ENCODE measurements around the gene NKAIN1. TPM values are rescaled to one million over a fixed set of nuclear protein-coding genes. Genes with fewer than 3 reads are reported as not detected.

NKAIN1 gene
- total RNA-seq, 5 donors from 2014 or later (not counting 1 experiment from before 2014, with no cell fraction given): 0.13 TPM; not detected in 4

- no peaks in the 10 kb centered on the region for H3K4me1 ChIP-seq (ENCODE audit: control insufficient read depth in 1 of 2, extremely low read depth in 1 of 2, insufficient read depth in 2 of 2, low read length in 2 of 2)
- no peak overlapping the region for H3K27ac ChIP-seq (ENCODE audit: low read length)
- no peak overlapping the region for H3K4me3 ChIP-seq (ENCODE audit: control insufficient read depth in 1 of 2, extremely low read depth in 1 of 2, low read length in 1 of 2)
- no peak for DNase-seq
- peaks cover 0 to 4% of the 10 kb centered on the region in 2 experiments for H3K27me3 ChIP-seq (replicated peaks in 1 of 2; ENCODE audit: control insufficient read depth in 2 of 2, extremely low read depth in 1 of 2, insufficient read depth in 2 of 2, low read length in 1 of 2)
- no peaks in the 10 kb centered on the region for H3K36me3 ChIP-seq (ENCODE audit: control insufficient read depth in 2 of 2, extremely low read depth in 1 of 2, insufficient read depth in 1 of 2, low read length in 1 of 2)
- Mint-ChIP-seq H3K27ac (no peak overlapping the region), H3K36me3 (peaks cover 6% of the 10 kb centered on the region), H3K27me3 (peaks cover 13 to 15% of the 10 kb centered on the region in 2 donors), H3K4me3 (no peak overlapping the region), H3K4me1 (no peaks in the 10 kb centered on the region), H3K9me3 (peaks cover 0 to 12% (median 10%) of the 10 kb centered on the region in 3 donors)
- 60% methylated on average over 2 of the region's 5 CpGs for WGBS (ENCODE audit: insufficient coverage)
- CTCF ChIA-PET: no interaction called here
- H3K9me3 ChIP-seq: no peaks in the 10 kb centered on the region
- POLR2A ChIA-PET: no interaction called here
- no peak for ATAC-seq (replicated peaks in 1 of 4)
Observed at GRCh38 chr1:31207569-31207968, 32.1 kb downstream of the NKAIN1 start.

- Mint-ChIP-seq H3K9me3 (peaks cover 0 to 9% (median 8%) of the 10 kb centered on the region in 3 donors), H3K4me3 (no peak overlapping the region), H3K36me3 (peaks cover 6% of the 10 kb centered on the region), H3K27ac (no peak overlapping the region), H3K4me1 (no peaks in the 10 kb centered on the region), H3K27me3 (peaks cover 13 to 15% of the 10 kb centered on the region in 2 donors)
- ChIA-PET POLR2A (no interaction called here), CTCF (no interaction called here)
- DNase-seq (no peak), ATAC-seq (replicated peaks in 1 of 4) (no peak)
- no peaks in the 10 kb centered on the region for H3K4me1 ChIP-seq (ENCODE audit: control insufficient read depth in 1 of 2, extremely low read depth in 1 of 2, insufficient read depth in 2 of 2, low read length in 2 of 2)
- H3K9me3 ChIP-seq: no peaks in the 10 kb centered on the region
- WGBS (ENCODE audit: insufficient coverage): 67% methylated on average over 1 of the region's 3 CpGs
- H3K27me3 ChIP-seq (replicated peaks in 1 of 2; ENCODE audit: control insufficient read depth in 2 of 2, extremely low read depth in 1 of 2, insufficient read depth in 2 of 2, low read length in 1 of 2): peaks cover 0 to 4% of the 10 kb centered on the region in 2 experiments
- no peak overlapping the region for H3K4me3 ChIP-seq (ENCODE audit: control insufficient read depth in 1 of 2, extremely low read depth in 1 of 2, low read length in 1 of 2)
- H3K36me3 ChIP-seq (ENCODE audit: control insufficient read depth in 2 of 2, extremely low read depth in 1 of 2, insufficient read depth in 1 of 2, low read length in 1 of 2): no peaks in the 10 kb centered on the region
- H3K27ac ChIP-seq (ENCODE audit: low read length): no peak overlapping the region
Observed at GRCh38 chr1:31207046-31207445, 32.6 kb downstream of the NKAIN1 start.

GRCh38 chr1:31203215-31203614 lies 36.5 kb downstream of the NKAIN1 start:
- no peak for ATAC-seq (replicated peaks in 1 of 4)
- H3K4me1 Mint-ChIP-seq: no peaks in the 10 kb centered on the region
- no peaks in the 10 kb centered on the region for H3K9me3 Mint-ChIP-seq
- WGBS (ENCODE audit: insufficient coverage): no CpG with 5 or more reads among the region's 10 CpGs
- POLR2A ChIA-PET: no interaction called here
- no peak for DNase-seq
- no peak overlapping the region for H3K4me3 Mint-ChIP-seq
- H3K27me3 Mint-ChIP-seq: peaks cover under 1 to 7% of the 10 kb centered on the region in 2 donors
- Histone ChIP-seq H3K36me3 (ENCODE audit: control insufficient read depth in 2 of 2, extremely low read depth in 1 of 2, insufficient read depth in 1 of 2, low read length in 1 of 2) (no peaks in the 10 kb centered on the region), H3K4me1 (ENCODE audit: control insufficient read depth in 1 of 2, extremely low read depth in 1 of 2, insufficient read depth in 2 of 2, low read length in 2 of 2) (no peaks in the 10 kb centered on the region), H3K4me3 (ENCODE audit: control insufficient read depth in 1 of 2, extremely low read depth in 1 of 2, low read length in 1 of 2) (no peak overlapping the region), H3K27ac (ENCODE audit: low read length) (no peak overlapping the region), H3K27me3 (replicated peaks in 1 of 2; ENCODE audit: control insufficient read depth in 2 of 2, extremely low read depth in 1 of 2, insufficient read depth in 2 of 2, low read length in 1 of 2) (peaks cover 0 to 18% of the 10 kb centered on the region in 2 experiments), H3K9me3 (no peaks in the 10 kb centered on the region)
- H3K36me3 Mint-ChIP-seq: no peaks in the 10 kb centered on the region
- H3K27ac Mint-ChIP-seq: no peak overlapping the region
- CTCF ChIA-PET: interaction anchor here in 1 of 2 donors (0.6 kb wide), 1 partner anchor 305 kb away, joined by 3 read pairs; no protein-coding TSS in a partner anchor

GRCh38 chr1:31201931-31202360 lies 37.7 kb downstream of the NKAIN1 start:
- CTCF ChIA-PET: no interaction called here
- DNase-seq: no peak
- H3K9me3 ChIP-seq: no peaks in the 10 kb centered on the region
- H3K27me3 ChIP-seq (replicated peaks in 1 of 2; ENCODE audit: control insufficient read depth in 2 of 2, extremely low read depth in 1 of 2, insufficient read depth in 2 of 2, low read length in 1 of 2): peaks cover 0 to 16% of the 10 kb centered on the region in 2 experiments
- peaks cover 0 to 3% of the 10 kb centered on the region in 2 donors for H3K27me3 Mint-ChIP-seq
- H3K4me3 ChIP-seq (ENCODE audit: control insufficient read depth in 1 of 2, extremely low read depth in 1 of 2, low read length in 1 of 2): no peak overlapping the region
- H3K36me3 ChIP-seq (ENCODE audit: control insufficient read depth in 2 of 2, extremely low read depth in 1 of 2, insufficient read depth in 1 of 2, low read length in 1 of 2): no peaks in the 10 kb centered on the region
- H3K27ac ChIP-seq (ENCODE audit: low read length): no peak overlapping the region
- H3K4me1 ChIP-seq (ENCODE audit: control insufficient read depth in 1 of 2, extremely low read depth in 1 of 2, insufficient read depth in 2 of 2, low read length in 2 of 2): no peaks in the 10 kb centered on the region
- POLR2A ChIA-PET: no interaction called here
- no peak overlapping the region for H3K4me3 Mint-ChIP-seq
- ATAC-seq (replicated peaks in 1 of 4): no peak
- H3K27ac Mint-ChIP-seq: no peak overlapping the region
- no peaks in the 10 kb centered on the region for H3K4me1 Mint-ChIP-seq
- H3K9me3 Mint-ChIP-seq: no peaks in the 10 kb centered on the region
- H3K36me3 Mint-ChIP-seq: no peaks in the 10 kb centered on the region
- 73% methylated on average over 1 of the region's 5 CpGs for WGBS (ENCODE audit: insufficient coverage)

GRCh38 chr1:31199949-31200348 lies 39.7 kb downstream of the NKAIN1 start:
- CTCF ChIA-PET: no interaction called here
- H3K4me1 ChIP-seq (ENCODE audit: control insufficient read depth in 1 of 2, extremely low read depth in 1 of 2, insufficient read depth in 2 of 2, low read length in 2 of 2): no peaks in the 10 kb centered on the region
- no peak overlapping the region for H3K27ac Mint-ChIP-seq

GRCh38 chr1:31199236-31199790 lies 40.4 kb downstream of the NKAIN1 start:
- Mint-ChIP-seq H3K27ac (no peak overlapping the region), H3K36me3 (no peaks in the 10 kb centered on the region), H3K27me3 (peaks cover 0 to 3% of the 10 kb centered on the region in 2 donors), H3K9me3 (no peaks in the 10 kb centered on the region), H3K4me1 (no peaks in the 10 kb centered on the region), H3K4me3 (no peak overlapping the region)
- ATAC-seq (replicated peaks in 1 of 4): no peak
- CTCF ChIA-PET: no interaction called here
- H3K27me3 ChIP-seq (replicated peaks in 1 of 2; ENCODE audit: control insufficient read depth in 2 of 2, extremely low read depth in 1 of 2, insufficient read depth in 2 of 2, low read length in 1 of 2): peaks cover 0 to 16% of the 10 kb centered on the region in 2 experiments
- no peak overlapping the region for H3K4me3 ChIP-seq (ENCODE audit: control insufficient read depth in 1 of 2, extremely low read depth in 1 of 2, low read length in 1 of 2)
- POLR2A ChIA-PET: no interaction called here
- 78% methylated on average over 6 of the region's 8 CpGs for WGBS (ENCODE audit: insufficient coverage)
- no peak overlapping the region for H3K27ac ChIP-seq (ENCODE audit: low read length)
- no peaks in the 10 kb centered on the region for H3K36me3 ChIP-seq (ENCODE audit: control insufficient read depth in 2 of 2, extremely low read depth in 1 of 2, insufficient read depth in 1 of 2, low read length in 1 of 2)
- H3K9me3 ChIP-seq: no peaks in the 10 kb centered on the region
- H3K4me1 ChIP-seq (ENCODE audit: control insufficient read depth in 1 of 2, extremely low read depth in 1 of 2, insufficient read depth in 2 of 2, low read length in 2 of 2): no peaks in the 10 kb centered on the region
- DNase-seq: no peak

More at GRCh38 chr1:31199949-31200348, 39.7 kb downstream of the NKAIN1 start:
- Histone ChIP-seq H3K4me3 (ENCODE audit: control insufficient read depth in 1 of 2, extremely low read depth in 1 of 2, low read length in 1 of 2) (no peak overlapping the region), H3K9me3 (no peaks in the 10 kb centered on the region), H3K27ac (ENCODE audit: low read length) (no peak overlapping the region), H3K27me3 (replicated peaks in 1 of 2; ENCODE audit: control insufficient read depth in 2 of 2, extremely low read depth in 1 of 2, insufficient read depth in 2 of 2, low read length in 1 of 2) (peaks cover 0 to 16% of the 10 kb centered on the region in 2 experiments), H3K36me3 (ENCODE audit: control insufficient read depth in 2 of 2, extremely low read depth in 1 of 2, insufficient read depth in 1 of 2, low read length in 1 of 2) (no peaks in the 10 kb centered on the region)
- no peaks in the 10 kb centered on the region for H3K9me3 Mint-ChIP-seq
- H3K27me3 Mint-ChIP-seq: peaks cover 0 to 3% of the 10 kb centered on the region in 2 donors
- POLR2A ChIA-PET: no interaction called here
- DNase-seq (no peak), ATAC-seq (replicated peaks in 1 of 4) (no peak)
- 77% methylated on average over 14 of the region's 22 CpGs for WGBS (ENCODE audit: insufficient coverage)
- no peaks in the 10 kb centered on the region for H3K4me1 Mint-ChIP-seq
- no peak overlapping the region for H3K4me3 Mint-ChIP-seq
- no peaks in the 10 kb centered on the region for H3K36me3 Mint-ChIP-seq
